HG03439 (cell line): ENCODE measurements around the gene RELA.

Source experiments
- ATAC-seq: cut with Tn5 transposase; IDR thresholded peaks from one replicate; pipeline ENCODE4 v1.9.1; 2021; ENCODE audit warnings: mild to moderate bottlenecking, moderate library complexity; ENCODE audit not compliant: unreplicated experiment

RELA gene

GRCh38 chr11:65634440-65634839 is 28.3 kb downstream of the RELA start:
- no peak for ATAC-seq

- ATAC-seq: no peak
Measured at GRCh38 chr11:65634109-65634436, 28.6 kb downstream of the RELA start.

GRCh38 chr11:65633390-65634108 is 29.2 kb downstream of the RELA start:
- no peak for ATAC-seq

GRCh38 chr11:65630215-65630614 is 32.5 kb downstream of the RELA start:
- ATAC-seq: no peak

GRCh38 chr11:65629579-65629978 is 33.1 kb downstream of the RELA start:
- ATAC-seq: no peak

- ATAC-seq: no peak
Measured at GRCh38 chr11:65627202-65627601, 35.5 kb downstream of the RELA start.

- no peak for ATAC-seq
Measured at GRCh38 chr11:65625628-65626342, 36.9 kb downstream of the RELA start.

GRCh38 chr11:65624931-65625627 is 37.6 kb downstream of the RELA start:
- ATAC-seq: no peak

- no peak for ATAC-seq
Measured at GRCh38 chr11:65623852-65624616, 38.7 kb downstream of the RELA start.

- ATAC-seq: no peak
Measured at GRCh38 chr11:65623177-65623576, 39.5 kb downstream of the RELA start.

- no peak for ATAC-seq
Measured at GRCh38 chr11:65622011-65622410, 40.7 kb downstream of the RELA start.

- no peak for ATAC-seq
Measured at GRCh38 chr11:65621460-65621859, 41.3 kb downstream of the RELA start.

GRCh38 chr11:65620666-65621065 is 42.0 kb downstream of the RELA start:
- no peak for ATAC-seq

GRCh38 chr11:65619281-65619928 is 43.3 kb downstream of the RELA start:
- ATAC-seq: no peak

GRCh38 chr11:65618763-65619162 is 44.0 kb downstream of the RELA start:
- no peak for ATAC-seq

- no peak for ATAC-seq
Measured at GRCh38 chr11:65617990-65618751, 44.5 kb downstream of the RELA start.

- no peak for ATAC-seq
Measured at GRCh38 chr11:65617136-65617850, 45.4 kb downstream of the RELA start.

GRCh38 chr11:65616575-65617001 is 46.1 kb downstream of the RELA start:
- no peak for ATAC-seq

- no peak for ATAC-seq
Measured at GRCh38 chr11:65615950-65616574, 46.7 kb downstream of the RELA start.
